Neural progenitor cell (in vitro differentiated cells): ENCODE results near the gene PDE3A. TPM values are rescaled to one million over a fixed set of nuclear protein-coding genes. Genes with fewer than 3 reads are reported as not detected.

Experiments used
- DNase-seq: peaks from one replicate; pipeline ENCODE4 v3.0.0-alpha.2; 2016; ENCODE audit warnings: low spot score
- H2AFZ ChIP-seq: fragments of 200-600 bp; sonication (generic); replicated peaks from 2 replicates; pipeline ENCODE4 v1.6.1; 2016; ENCODE audit warnings: antibody characterized with exemption
- H3F3A ChIP-seq: fragments of 200-600 bp; sonication (generic); 2 replicates; pipeline ENCODE4 v1.6.1; 2016; ENCODE audit warnings: antibody characterized with exemption, low read depth
- H3K27ac ChIP-seq: fragments of 200-600 bp; sonication (generic); 2 replicates; pipeline ENCODE4 v1.5.1; 2016; ENCODE audit warnings: mild to moderate bottlenecking
- H3K27me3 ChIP-seq: fragments of 200-600 bp; sonication (generic); 2 replicates; pipeline ENCODE4 v1.6.1; 2016; ENCODE audit warnings: mild to moderate bottlenecking, moderate library complexity
- H3K36me3 ChIP-seq: fragments of 200-600 bp; sonication (generic); 2 replicates; pipeline ENCODE4 v1.5.1; 2016
- H3K4me1 ChIP-seq: fragments of 200-600 bp; sonication (generic); 2 replicates; pipeline ENCODE4 v1.6.1; 2016; ENCODE audit warnings: mixed run types
- H3K4me2 ChIP-seq: fragments of 200-600 bp; sonication (generic); 2 replicates; pipeline ENCODE4 v1.6.1; 2016
- H3K4me3 ChIP-seq: fragments of 200-600 bp; sonication (generic); 2 replicates; pipeline ENCODE4 v1.5.1; 2016
- H3K79me2 ChIP-seq: fragments of 200-600 bp; sonication (generic); 2 replicates; pipeline ENCODE4 v1.6.1; 2016; ENCODE audit warnings: low read depth
- H3K9ac ChIP-seq: fragments of 200-600 bp; sonication (generic); 2 replicates; pipeline ENCODE4 v1.6.1; 2016
- H3K9me3 ChIP-seq: fragments of 200-600 bp; sonication (generic); 2 replicates; pipeline ENCODE4 v1.5.1; 2016; ENCODE audit warnings: low read depth
- H4K20me1 ChIP-seq: fragments of 200-600 bp; sonication (generic); 2 replicates; pipeline ENCODE4 v1.6.1; 2016; ENCODE audit warnings: low read depth
- H3K27ac Mint-ChIP-seq: 3 replicates; pipeline ENCODE4 v1.8.0; 2021; ENCODE audit warnings: mixed read lengths
- H3K27me3 Mint-ChIP-seq: 2 replicates; pipeline ENCODE4 v1.8.0; 2022; ENCODE audit warnings: low read depth, mild to moderate bottlenecking, inconsistent platforms, moderate library complexity, mixed read lengths; ENCODE audit not compliant: insufficient read depth
- H3K36me3 Mint-ChIP-seq: 3 replicates; pipeline ENCODE4 v1.8.0; 2021; ENCODE audit warnings: mixed read lengths
- H3K4me1 Mint-ChIP-seq: 3 replicates; pipeline ENCODE4 v1.8.0; 2021; ENCODE audit warnings: mixed read lengths
- H3K4me3 Mint-ChIP-seq: 3 replicates; pipeline ENCODE4 v1.8.0; 2021; ENCODE audit warnings: mild to moderate bottlenecking, moderate library complexity, mixed read lengths
- H3K9me3 Mint-ChIP-seq: 3 replicates; pipeline ENCODE4 v1.8.0; 2020; ENCODE audit warnings: mixed read lengths
- CTCF ChIP-seq: fragments of 200-600 bp; sonication (generic); IDR thresholded peaks from 2 replicates; pipeline ENCODE4 v1.5.1; 2017; ENCODE audit warnings: antibody characterized with exemption, mild to moderate bottlenecking
- EZH2 ChIP-seq: fragments of 200-600 bp; sonication (generic); IDR thresholded peaks from 2 replicates; pipeline ENCODE4 v1.6.1; 2017; ENCODE audit warnings: antibody characterized with exemption, mild to moderate bottlenecking, moderate library complexity
- EZH2phosphoT487 ChIP-seq: fragments of 200-600 bp; sonication (generic); IDR thresholded peaks from 2 replicates; pipeline ENCODE4 v1.6.1; 2017; ENCODE audit warnings: antibody characterized with exemption
- total RNA-seq: library from RNA; depleted of rRNA; stranded (reverse); fragments of >200 nt; gene quantifications from 2 replicates; pipeline ENCODE4 v1.2.3, GENCODE V29; 2015; ENCODE audit warnings: low replicate concordance

PDE3A gene
- total RNA-seq, 1 donor from 2014 or later = 0.47 TPM

- Histone ChIP-seq H3K4me2 (no peak overlapping the region), H3K9ac (no peak overlapping the region), H3K4me1 (no peaks in the 10 kb centered on the region), H3K27me3 (no peaks in the 10 kb centered on the region), H4K20me1 (no peaks in the 10 kb centered on the region), H3K27ac (no peak overlapping the region), H3K9me3 (no peaks in the 10 kb centered on the region), H2AFZ (no peak overlapping the region), H3F3A (no peaks in the 10 kb centered on the region), H3K4me3 (no peak overlapping the region), H3K36me3 (no peaks in the 10 kb centered on the region), H3K79me2 (no peaks in the 10 kb centered on the region)
- no peak for DNase-seq
- Mint-ChIP-seq H3K27ac (no peak overlapping the region), H3K36me3 (no peaks in the 10 kb centered on the region), H3K4me3 (no peak overlapping the region), H3K27me3 (peaks cover 2% of the 10 kb centered on the region), H3K9me3 (no peaks in the 10 kb centered on the region), H3K4me1 (peaks cover 2% of the 10 kb centered on the region)
- TF ChIP-seq EZH2 (no peak), EZH2phosphoT487 (no peak)
These were observed 146.3 kb downstream of the PDE3A start for GRCh38 chr12:20514598-20514997.

- Mint-ChIP-seq H3K27me3 (peaks cover 2% of the 10 kb centered on the region), H3K36me3 (no peaks in the 10 kb centered on the region), H3K27ac (no peak overlapping the region), H3K4me1 (peaks cover 2% of the 10 kb centered on the region), H3K4me3 (no peak overlapping the region), H3K9me3 (peaks cover 3% of the 10 kb centered on the region)
- no peaks in the 10 kb centered on the region for H3K4me1 ChIP-seq
- H2AFZ ChIP-seq = no peak overlapping the region
- H3K9ac ChIP-seq = no peak overlapping the region
- no peaks in the 10 kb centered on the region for H3F3A ChIP-seq
- H3K4me3 ChIP-seq = no peak overlapping the region
- DNase-seq = no peak
- no peaks in the 10 kb centered on the region for H3K36me3 ChIP-seq
- no peaks in the 10 kb centered on the region for H4K20me1 ChIP-seq
- H3K27me3 ChIP-seq = no peaks in the 10 kb centered on the region
- TF ChIP-seq EZH2 (no peak), EZH2phosphoT487 (no peak), CTCF (no peak)
- H3K4me2 ChIP-seq = no peak overlapping the region
- H3K27ac ChIP-seq = no peak overlapping the region
- no peaks in the 10 kb centered on the region for H3K9me3 ChIP-seq
- H3K79me2 ChIP-seq = no peaks in the 10 kb centered on the region
These were observed 152.2 kb downstream of the PDE3A start for GRCh38 chr12:20520532-20520931.

- Mint-ChIP-seq H3K36me3 (no peaks in the 10 kb centered on the region), H3K4me3 (no peak overlapping the region), H3K4me1 (peaks cover 17% of the 10 kb centered on the region), H3K9me3 (peaks cover 3% of the 10 kb centered on the region), H3K27ac (no peak overlapping the region), H3K27me3 (peaks cover 3% of the 10 kb centered on the region)
- TF ChIP-seq EZH2phosphoT487 (no peak), EZH2 (no peak), CTCF (no peak)
- no peak overlapping the region for H3K9ac ChIP-seq
- no peaks in the 10 kb centered on the region for H4K20me1 ChIP-seq
- peaks cover 14% of the 10 kb centered on the region for H3K4me1 ChIP-seq
- no peak overlapping the region for H2AFZ ChIP-seq
- no peaks in the 10 kb centered on the region for H3K9me3 ChIP-seq
- H3K4me3 ChIP-seq = no peak overlapping the region
- H3K27me3 ChIP-seq = no peaks in the 10 kb centered on the region
- H3K36me3 ChIP-seq = no peaks in the 10 kb centered on the region
- H3F3A ChIP-seq = no peaks in the 10 kb centered on the region
- DNase-seq = no peak
- H3K4me2 ChIP-seq = no peak overlapping the region
- H3K27ac ChIP-seq = no peak overlapping the region
- H3K79me2 ChIP-seq = no peaks in the 10 kb centered on the region
These were observed 155.3 kb downstream of the PDE3A start for GRCh38 chr12:20523658-20524057.

GRCh38 chr12:20524113-20524512, 155.8 kb downstream of the PDE3A start:
- Histone ChIP-seq H3K27me3 (no peaks in the 10 kb centered on the region), H3K9ac (no peak overlapping the region), H3K4me3 (no peak overlapping the region), H3K4me1 (peaks cover 14% of the 10 kb centered on the region), H4K20me1 (no peaks in the 10 kb centered on the region), H2AFZ (no peak overlapping the region), H3K9me3 (no peaks in the 10 kb centered on the region), H3F3A (no peaks in the 10 kb centered on the region), H3K27ac (no peak overlapping the region), H3K79me2 (no peaks in the 10 kb centered on the region), H3K36me3 (no peaks in the 10 kb centered on the region), H3K4me2 (no peak overlapping the region)
- H3K4me1 Mint-ChIP-seq = peaks cover 17% of the 10 kb centered on the region
- no peak overlapping the region for H3K27ac Mint-ChIP-seq
- H3K9me3 Mint-ChIP-seq = peaks cover 3% of the 10 kb centered on the region
- DNase-seq = no peak
- no peak overlapping the region for H3K4me3 Mint-ChIP-seq
- H3K27me3 Mint-ChIP-seq = peaks cover 3% of the 10 kb centered on the region
- H3K36me3 Mint-ChIP-seq = no peaks in the 10 kb centered on the region
- no peak for TF ChIP-seq CTCF
- no peak for TF ChIP-seq EZH2phosphoT487
- TF ChIP-seq EZH2 = no peak
